ENCODE measurements around the gene GON7.

DNA sequence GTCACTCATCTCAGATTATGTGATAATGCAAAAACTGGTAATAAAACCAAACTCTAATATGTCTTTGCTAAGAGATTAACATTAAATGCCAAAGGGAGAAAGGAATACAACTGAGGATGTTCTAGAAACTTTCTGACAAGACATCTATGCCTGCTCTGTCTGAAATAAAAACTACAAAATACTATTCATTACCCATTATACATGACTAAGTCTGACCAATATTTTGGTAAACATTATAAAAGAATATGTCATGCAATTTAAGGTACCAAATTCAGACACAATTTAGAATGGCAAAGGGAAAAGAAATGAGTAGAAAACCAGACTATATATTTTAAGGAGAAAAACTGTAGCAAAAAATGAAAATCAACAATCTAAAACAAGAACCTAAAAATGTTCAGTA lies 39.7 kb upstream of the GON7 start:
- TF ChIP-seq, protein P1, sequence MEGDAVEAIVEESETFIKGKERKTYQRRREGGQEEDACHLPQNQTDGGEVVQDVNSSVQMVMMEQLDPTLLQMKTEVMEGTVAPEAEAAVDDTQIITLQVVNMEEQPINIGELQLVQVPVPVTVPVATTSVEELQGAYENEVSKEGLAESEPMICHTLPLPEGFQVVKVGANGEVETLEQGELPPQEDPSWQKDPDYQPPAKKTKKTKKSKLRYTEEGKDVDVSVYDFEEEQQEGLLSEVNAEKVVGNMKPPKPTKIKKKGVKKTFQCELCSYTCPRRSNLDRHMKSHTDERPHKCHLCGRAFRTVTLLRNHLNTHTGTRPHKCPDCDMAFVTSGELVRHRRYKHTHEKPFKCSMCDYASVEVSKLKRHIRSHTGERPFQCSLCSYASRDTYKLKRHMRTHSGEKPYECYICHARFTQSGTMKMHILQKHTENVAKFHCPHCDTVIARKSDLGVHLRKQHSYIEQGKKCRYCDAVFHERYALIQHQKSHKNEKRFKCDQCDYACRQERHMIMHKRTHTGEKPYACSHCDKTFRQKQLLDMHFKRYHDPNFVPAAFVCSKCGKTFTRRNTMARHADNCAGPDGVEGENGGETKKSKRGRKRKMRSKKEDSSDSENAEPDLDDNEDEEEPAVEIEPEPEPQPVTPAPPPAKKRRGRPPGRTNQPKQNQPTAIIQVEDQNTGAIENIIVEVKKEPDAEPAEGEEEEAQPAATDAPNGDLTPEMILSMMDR (IDR thresholded peaks at IDR 0.05; ENCODE audit: low read depth, low read length, poor library complexity, severe bottlenecking) = no peak
- TF ChIP-seq EZH2phosphoT487 (IDR thresholded peaks at IDR 0.05; ENCODE audit: borderline replicate concordance, low read length) = no peak

Data from DOHH2 (cell line).